Mesangial cell (primary cell): ENCODE data around the gene GLIPR1. TPM values are rescaled to one million over a fixed set of nuclear protein-coding genes. Genes with fewer than 3 reads are reported as not detected.

Experiments used
- total RNA-seq: library from RNA; depleted of rRNA; stranded (reverse); fragments of >200 nt; gene quantifications from 2 replicates; pipeline ENCODE4 v1.2.3, GENCODE V29; 2015

GLIPR1 gene
- 51.3 and 95.3 TPM in 2 replicates for total RNA-seq

GRCh38 chr12:75480469-75480949, at the start of gene GLIPR1:
Gene GLIPR1, plus strand, starts transcription at chr12:75480755. Its CDS starts 126 bp downstream, at chr12:75480881.

DNA sequence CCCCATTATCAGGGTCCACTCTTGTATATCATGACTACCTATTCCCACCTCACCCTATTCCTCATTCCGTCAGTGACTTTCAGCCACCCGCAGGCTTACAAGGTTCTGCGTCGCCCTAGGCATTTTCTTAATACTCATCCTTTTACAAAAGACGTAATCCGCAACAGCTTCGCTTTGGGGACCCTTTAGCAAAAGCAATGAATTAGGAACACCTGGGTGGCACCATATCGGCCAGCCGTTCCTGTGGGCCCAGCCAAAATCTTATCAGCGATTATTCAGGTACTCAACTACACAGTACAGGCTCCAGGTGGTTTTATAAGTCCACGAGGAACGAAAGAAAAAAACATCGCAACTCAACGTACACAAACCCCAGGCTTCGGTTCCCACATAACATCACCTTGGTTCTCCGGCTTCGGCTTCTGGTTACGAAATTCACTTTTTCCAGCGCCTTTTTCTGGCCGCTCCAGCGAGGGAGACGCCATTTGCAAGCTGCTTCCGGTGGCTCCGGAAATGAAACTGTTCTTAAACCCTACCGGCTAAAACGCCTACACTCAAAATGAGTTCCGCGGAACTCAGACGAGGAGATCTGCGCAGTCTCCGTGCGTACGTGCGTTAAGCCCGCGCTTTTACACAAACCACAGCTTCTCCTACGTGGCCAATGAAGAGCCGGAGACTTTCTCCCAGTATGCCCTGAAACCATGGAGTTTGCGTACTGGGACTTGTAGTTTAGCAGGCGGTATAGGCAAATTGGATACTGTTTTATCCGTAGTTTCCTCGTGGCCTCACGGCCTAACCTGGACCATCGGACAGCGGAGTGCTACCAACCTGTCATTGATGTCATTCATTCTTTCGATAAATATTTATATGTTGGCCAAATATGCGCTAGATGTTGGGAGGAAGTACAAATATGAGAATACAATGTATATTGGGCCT, 30.8 kb downstream of the GLIPR1 start, which contains the start of gene KRR1:
TSS of gene KRR1 (minus strand) at position 494 of the 933 bp plus-strand sequence. CDS start at position 482, 12 bp downstream.

Other genes starting within 250 kb of the GLIPR1 start
- 0.33 and 2.2 TPM in 2 replicates for gene CAPS2, start 150.4 kb upstream of the GLIPR1 start, total RNA-seq
- not detected in 2 replicates for gene GLIPR1L1, start 146.1 kb upstream of the GLIPR1 start, total RNA-seq
- 0.16 and 0.89 TPM in 2 replicates for gene GLIPR1L2, start 89.7 kb upstream of the GLIPR1 start, total RNA-seq
- gene KRR1, start 30.9 kb downstream of the GLIPR1 start, total RNA-seq: 13.1 and 31.3 TPM in 2 replicates